ENCODE data around the gene MPEG1.

MPEG1 gene

GRCh38 chr11:59212744-59213631 lies at the start of gene MPEG1:
MPEG1 (minus strand) TSS chr11:59212927; CDS start chr11:59212865, 62 bp downstream.
- DNase-seq (ENCODE audit: low read depth in 2 of 2), result no peak

GRCh38 chr11:59262177-59262818 lies 49.6 kb upstream of the MPEG1 start:
- DNase-seq (ENCODE audit: low read depth in 2 of 2), result no peak

GRCh38 chr11:59261150-59261549 lies 48.4 kb upstream of the MPEG1 start:
- no peak for DNase-seq (ENCODE audit: low read depth in 2 of 2)

GRCh38 chr11:59259867-59260475 lies 47.2 kb upstream of the MPEG1 start:
- DNase-seq (ENCODE audit: low read depth in 2 of 2), result no peak

GRCh38 chr11:59259047-59259446 lies 46.3 kb upstream of the MPEG1 start:
- no peak for DNase-seq (ENCODE audit: low read depth in 2 of 2)

GRCh38 chr11:59255281-59255680 lies 42.6 kb upstream of the MPEG1 start:
- DNase-seq (ENCODE audit: low read depth in 2 of 2), result no peak

GRCh38 chr11:59254286-59254685 lies 41.6 kb upstream of the MPEG1 start:
- no peak for DNase-seq (ENCODE audit: low read depth in 2 of 2)

GRCh38 chr11:59253001-59253400 lies 40.3 kb upstream of the MPEG1 start:
- DNase-seq (ENCODE audit: low read depth in 2 of 2), result no peak

- DNase-seq (ENCODE audit: low read depth in 2 of 2), result no peak
Measured at GRCh38 chr11:59249535-59249934, 36.8 kb upstream of the MPEG1 start.

- DNase-seq (ENCODE audit: low read depth in 2 of 2), result no peak
Measured at GRCh38 chr11:59247531-59248227, 35.0 kb upstream of the MPEG1 start.

- DNase-seq (ENCODE audit: low read depth in 2 of 2), result no peak
Measured at GRCh38 chr11:59243633-59244032, 30.9 kb upstream of the MPEG1 start.

GRCh38 chr11:59240322-59240721 lies 27.6 kb upstream of the MPEG1 start:
- no peak for DNase-seq (ENCODE audit: low read depth in 2 of 2)

GRCh38 chr11:59226396-59226795 lies 13.7 kb upstream of the MPEG1 start:
- DNase-seq (ENCODE audit: low read depth in 2 of 2), result no peak

- no peak for DNase-seq (ENCODE audit: low read depth in 2 of 2)
Measured at GRCh38 chr11:59225017-59225416, 12.3 kb upstream of the MPEG1 start.

GRCh38 chr11:59224351-59224928 lies 11.7 kb upstream of the MPEG1 start:
- no peak for DNase-seq (ENCODE audit: low read depth in 2 of 2)

GRCh38 chr11:59223611-59224010 lies 10.9 kb upstream of the MPEG1 start:
- no peak for DNase-seq (ENCODE audit: low read depth in 2 of 2)

GRCh38 chr11:59223177-59223576 lies 10.4 kb upstream of the MPEG1 start:
- no peak for DNase-seq (ENCODE audit: low read depth in 2 of 2)

- DNase-seq (ENCODE audit: low read depth in 2 of 2), result no peak
Measured at GRCh38 chr11:59222464-59223060, 9.8 kb upstream of the MPEG1 start.

- no peak for DNase-seq (ENCODE audit: low read depth in 2 of 2)
Measured at GRCh38 chr11:59221441-59221840, 8.7 kb upstream of the MPEG1 start.

GRCh38 chr11:59219836-59220235 lies 7.1 kb upstream of the MPEG1 start:
- DNase-seq (ENCODE audit: low read depth in 2 of 2), result no peak

- DNase-seq (ENCODE audit: low read depth in 2 of 2), result no peak
Measured at GRCh38 chr11:59218893-59219292, 6.2 kb upstream of the MPEG1 start.

Data from stimulated activated CD8-positive, alpha-beta memory T cell treated with anti-CD3 and anti-CD28 coated beads, Interleukin-2, amount 100 ng/mL, for 1 hour (primary cell).